Kidney (tissue), 14 donors: ENCODE measurements around the gene SMPD3. TPM values are rescaled to one million over a fixed set of nuclear protein-coding genes. Genes with fewer than 3 reads are reported as not detected.

ENCODE experiments used
- DNase-seq, 5 donors: peaks; one replicate each; pipeline ENCODE4 v3.0.0-alpha.2; 2013 to 2020
- FAIRE-seq: peaks from 2 replicates; lab custom pipeline; 2012; peaks lifted over from hg19 to GRCh38; lab: Jason Lieb, UNC
- H3K27ac ChIP-seq, 2 donors: one replicate each; pipeline ENCODE4 v1.7.0; 2013; ENCODE audit warnings: low read depth in 2 of 2, low read length in 2 of 2, inconsistent platforms in 1 of 2
- H3K27me3 ChIP-seq: one replicate; pipeline ENCODE4 v1.7.1; 2013; ENCODE audit warnings: low read length, inconsistent platforms; ENCODE audit not compliant: control insufficient read depth, insufficient read depth
- H3K36me3 ChIP-seq, 3 donors: one replicate each; pipeline versions ENCODE4 v1.7.0 to v1.7.1; 2013; ENCODE audit warnings: low read length in 3 of 3, control low read depth in 1 of 3, inconsistent platforms in 1 of 3; ENCODE audit not compliant: insufficient read depth in 3 of 3, control insufficient read depth in 2 of 3
- H3K4me1 ChIP-seq, 3 donors: one replicate each; pipeline versions ENCODE4 v1.7.0 to v1.7.1; 2013; ENCODE audit warnings: low read length in 3 of 3, inconsistent platforms in 1 of 3, low read depth in 1 of 3; ENCODE audit not compliant: control insufficient read depth in 2 of 3, insufficient read depth in 2 of 3
- H3K4me3 ChIP-seq, 3 donors: one replicate each; pipeline versions ENCODE4 v1.7.0 to v1.8.1; 2013; ENCODE audit warnings: low read length in 3 of 3, control low read depth in 1 of 3, inconsistent platforms in 1 of 3
- H3K9ac ChIP-seq, 3 donors: one replicate each; pipeline versions ENCODE4 v1.7.0 to v1.7.1; 2013; ENCODE audit warnings: low read length in 3 of 3, control low read depth in 1 of 3, inconsistent platforms in 1 of 3
- H3K9me3 ChIP-seq, 3 donors: one replicate each; pipeline versions ENCODE4 v1.7.0 to v1.7.1; 2013; ENCODE audit warnings: low read length in 3 of 3, control low read depth in 1 of 3, inconsistent platforms in 1 of 3; ENCODE audit not compliant: control insufficient read depth in 2 of 3, insufficient read depth in 1 of 3
- intact Hi-C: fragments of 100-400 bp; cut with DNase I; formaldehyde crosslinking; loops from one replicate; pipeline ENCODE4 v1.11.1; 2022
- polyA plus RNA-seq: library from polyadenylated mRNA; stranded (reverse); fragments of 350-450 nt; fragmentation: Illumina TruSeq; extraction: RNeasy Lipid Tissue Mini Kit (QIAGEN cat#74804); gene quantifications from one replicate; pipeline ENCODE4 v1.2.3, GENCODE V29; 2014; ENCODE audit warnings: low read depth, low replicate concordance; ENCODE audit not compliant: insufficient read depth
- total RNA-seq: library from RNA; stranded (reverse); fragmentation: NEBNext Ultra II Directional; extraction: Animal tissue kit (Norgen Biotek cat#: 25700); gene quantifications from one replicate; pipeline ENCODE4 v1.2.1, GENCODE V29; 2021
- TF ChIP-seq, protein P1 (sequence below): IDR thresholded peaks from 3 replicates; pipeline ENCODE4 v1.5.1; 2012; ENCODE audit warnings: mild to moderate bottlenecking, moderate library complexity, borderline replicate concordance; ENCODE audit not compliant: insufficient read depth; ENCODE audit errors: extremely low read depth
- donor health status: control.
- donor health status: control.
- donor health status: control.
- donor health status: control.
- donor health status: control.
- donor health status: DM: yes; HTN: yes; CAD: no.
- donor health status: Normal renal cell carcinoma (clear cell type).

SMPD3 gene
- total and polyA plus RNA-seq, 2 donors from 2014 or later = 0.28 to 0.72 TPM

DNA sequence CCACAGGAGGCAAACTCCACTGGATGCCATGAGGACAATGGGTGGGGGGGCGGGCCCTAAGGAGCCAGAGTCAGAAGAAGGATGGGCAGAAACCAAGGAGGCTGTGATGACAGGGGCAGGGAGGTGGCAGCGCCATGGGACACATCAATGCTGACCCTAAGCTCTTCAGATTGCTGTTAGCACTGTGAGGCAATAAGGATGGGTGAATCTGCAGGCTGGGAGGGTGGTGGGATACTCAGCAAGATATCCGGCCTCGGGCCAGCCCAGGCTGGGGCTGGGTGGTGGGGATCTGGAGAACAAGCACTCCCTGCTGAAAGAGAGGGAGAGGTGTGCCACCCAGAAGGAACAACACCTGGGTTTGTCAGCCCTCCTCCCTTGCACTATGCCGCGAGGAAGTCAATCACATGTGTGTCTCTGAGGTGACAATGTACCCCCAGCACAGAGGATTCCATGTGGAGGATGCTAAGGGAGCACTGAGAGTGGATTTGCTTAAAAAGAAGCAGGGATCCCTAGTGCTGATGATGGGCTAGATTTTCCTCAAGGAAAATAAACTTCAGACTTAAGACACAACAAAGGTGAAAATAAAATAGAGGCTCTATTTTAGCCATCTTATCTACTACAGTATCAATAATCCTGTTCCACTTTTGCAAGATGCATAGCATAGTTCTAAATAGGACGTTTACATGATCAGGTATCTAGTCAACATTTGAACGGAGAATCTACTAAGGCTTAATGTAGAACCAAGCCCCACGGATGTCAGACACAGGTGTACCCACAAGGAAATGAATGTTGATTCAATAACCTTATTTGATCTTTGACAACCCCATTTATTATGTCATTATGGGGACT lies 22.6 kb downstream of the SMPD3 start:
- intact Hi-C loops = no loop called here
- Histone ChIP-seq H3K9me3 (no peaks in the 10 kb centered on the region), H3K27me3 (no peaks in the 10 kb centered on the region), H3K27ac (no peak overlapping the region), H3K9ac (no peak overlapping the region), H3K36me3 (no peaks in the 10 kb centered on the region), H3K4me3 (no peak overlapping the region), H3K4me1 (no peaks in the 10 kb centered on the region)
- TF ChIP-seq, protein P1, sequence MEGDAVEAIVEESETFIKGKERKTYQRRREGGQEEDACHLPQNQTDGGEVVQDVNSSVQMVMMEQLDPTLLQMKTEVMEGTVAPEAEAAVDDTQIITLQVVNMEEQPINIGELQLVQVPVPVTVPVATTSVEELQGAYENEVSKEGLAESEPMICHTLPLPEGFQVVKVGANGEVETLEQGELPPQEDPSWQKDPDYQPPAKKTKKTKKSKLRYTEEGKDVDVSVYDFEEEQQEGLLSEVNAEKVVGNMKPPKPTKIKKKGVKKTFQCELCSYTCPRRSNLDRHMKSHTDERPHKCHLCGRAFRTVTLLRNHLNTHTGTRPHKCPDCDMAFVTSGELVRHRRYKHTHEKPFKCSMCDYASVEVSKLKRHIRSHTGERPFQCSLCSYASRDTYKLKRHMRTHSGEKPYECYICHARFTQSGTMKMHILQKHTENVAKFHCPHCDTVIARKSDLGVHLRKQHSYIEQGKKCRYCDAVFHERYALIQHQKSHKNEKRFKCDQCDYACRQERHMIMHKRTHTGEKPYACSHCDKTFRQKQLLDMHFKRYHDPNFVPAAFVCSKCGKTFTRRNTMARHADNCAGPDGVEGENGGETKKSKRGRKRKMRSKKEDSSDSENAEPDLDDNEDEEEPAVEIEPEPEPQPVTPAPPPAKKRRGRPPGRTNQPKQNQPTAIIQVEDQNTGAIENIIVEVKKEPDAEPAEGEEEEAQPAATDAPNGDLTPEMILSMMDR = no peak
- no peak for FAIRE-seq
- no peak for DNase-seq

DNA sequence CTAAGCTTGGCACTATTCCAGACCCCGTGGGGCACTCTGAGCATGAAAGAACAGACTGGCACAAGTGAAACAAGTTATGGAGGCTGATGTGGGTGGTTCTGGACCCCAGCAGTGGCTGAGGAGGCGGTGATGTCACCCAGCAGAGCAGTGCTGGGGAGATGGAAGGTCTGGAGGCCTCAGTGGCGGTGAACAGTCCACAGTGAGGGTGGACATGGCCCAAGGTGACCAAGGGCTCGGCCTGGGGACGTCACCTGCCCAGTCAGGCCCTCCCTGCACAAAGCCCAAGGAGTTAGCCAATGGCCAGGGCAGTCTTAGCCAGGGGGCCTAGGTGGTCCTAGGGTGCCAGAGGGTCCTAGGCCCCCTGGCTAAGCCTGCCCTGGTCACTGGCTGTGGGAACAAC lies 24.5 kb downstream of the SMPD3 start:
- FAIRE-seq = no peak
- TF ChIP-seq, protein P1 = no peak

DNA sequence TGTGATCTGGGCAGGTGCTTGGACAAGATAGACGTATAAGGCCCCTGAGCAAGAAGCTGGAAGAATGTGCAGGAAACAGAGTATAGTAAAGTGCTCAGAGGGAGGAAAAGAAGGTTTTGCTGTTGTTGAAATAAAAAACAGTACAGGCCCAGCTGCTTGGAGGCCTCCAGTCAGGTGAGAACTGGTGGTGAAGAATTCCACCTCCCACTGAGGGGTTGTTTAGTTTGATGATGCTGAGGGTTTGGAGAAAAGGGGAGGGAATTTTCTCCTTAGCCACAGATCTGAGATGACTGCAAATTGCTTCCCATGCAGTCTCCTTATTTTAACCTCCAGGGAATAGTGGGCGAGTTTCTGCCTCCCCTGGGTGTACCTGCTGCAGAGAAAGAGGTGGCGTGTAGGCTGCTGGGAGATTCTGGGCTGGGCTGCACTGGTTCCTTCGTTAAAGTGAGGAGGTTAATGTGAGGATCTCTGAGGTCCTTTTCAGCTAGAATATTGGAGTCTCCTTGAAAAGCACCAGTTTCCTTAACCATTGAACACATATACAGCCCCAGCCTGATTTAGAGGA lies 25.8 kb downstream of the SMPD3 start:
- intact Hi-C loops = no loop called here

More for the DNA sequence above, 24.5 kb downstream of the SMPD3 start:
- H3K27ac ChIP-seq = no peak overlapping the region
- H3K27me3 ChIP-seq = no peaks in the 10 kb centered on the region
- DNase-seq = no peak
- no peak overlapping the region for H3K9ac ChIP-seq
- no peaks in the 10 kb centered on the region for H3K9me3 ChIP-seq
- no peaks in the 10 kb centered on the region for H3K4me1 ChIP-seq
- H3K4me3 ChIP-seq = no peak overlapping the region
- H3K36me3 ChIP-seq = no peaks in the 10 kb centered on the region
- intact Hi-C loops = no loop called here

More for the DNA sequence above, 25.8 kb downstream of the SMPD3 start:
- H3K27ac ChIP-seq = no peak overlapping the region
- no peaks in the 10 kb centered on the region for H3K27me3 ChIP-seq
- TF ChIP-seq, protein P1 = no peak
- DNase-seq (no peak), FAIRE-seq (no peak)
- H3K4me3 ChIP-seq = no peak overlapping the region
- H3K9me3 ChIP-seq = no peaks in the 10 kb centered on the region
- peaks cover 0 to 2% (median 0%) of the 10 kb centered on the region in 3 donors for H3K4me1 ChIP-seq
- no peaks in the 10 kb centered on the region for H3K36me3 ChIP-seq
- H3K9ac ChIP-seq = no peak overlapping the region
